ENCODE data around the gene ABTB2. TPM values are rescaled to one million over a fixed set of nuclear protein-coding genes. Genes with fewer than 3 reads are reported as not detected.

Gene ABTB2
- total and polyA plus RNA-seq, 2 of the 8 experiments (the other 6 are each of a cell fraction or from before 2014, with no cell fraction given): 7.7 to 10.2 TPM

DNA sequence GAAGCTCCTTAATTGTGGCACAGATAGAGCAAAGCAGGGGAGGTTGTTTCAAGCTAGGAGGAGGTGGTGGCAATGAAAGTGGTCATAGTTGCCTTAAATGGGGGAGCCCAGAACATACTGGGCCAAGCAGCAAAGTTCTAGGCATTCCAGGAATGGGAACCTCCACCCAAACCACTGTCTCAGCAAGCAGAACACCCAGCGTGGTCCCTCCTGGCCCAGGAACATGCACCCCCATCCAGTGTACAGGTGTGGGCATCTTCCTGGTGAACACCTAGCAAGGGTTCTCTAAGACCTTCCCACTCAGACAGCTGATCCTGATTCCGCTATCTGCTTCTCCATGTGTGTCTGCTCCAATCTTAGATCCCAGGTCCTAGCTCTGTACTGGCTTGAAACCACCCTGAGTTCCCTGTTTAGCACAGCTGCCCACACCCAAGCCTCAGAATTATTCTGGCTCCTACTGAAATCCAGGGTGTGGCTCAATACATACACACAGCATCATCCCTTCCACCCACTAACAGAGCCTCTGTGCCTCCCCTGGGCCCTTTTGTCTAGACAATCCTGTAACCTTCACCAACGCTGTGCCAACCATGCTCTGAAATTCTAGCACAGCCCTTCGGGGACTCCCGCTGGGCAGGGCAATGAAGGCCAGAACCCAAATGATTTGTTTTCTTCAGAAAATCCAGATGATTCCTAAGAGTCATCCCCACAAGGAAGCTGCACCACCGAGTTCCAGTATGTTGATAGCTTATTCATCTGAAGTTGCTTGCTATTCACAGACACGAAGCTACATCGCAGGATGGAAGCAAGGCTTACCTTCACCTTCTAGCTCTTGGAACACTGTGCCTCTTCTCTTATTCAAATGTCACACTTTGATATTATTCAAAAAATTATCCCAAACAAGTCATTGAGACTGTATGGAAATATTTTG is 76.6 kb downstream of the ABTB2 start (continued):
- TF ChIP-seq, protein P1, sequence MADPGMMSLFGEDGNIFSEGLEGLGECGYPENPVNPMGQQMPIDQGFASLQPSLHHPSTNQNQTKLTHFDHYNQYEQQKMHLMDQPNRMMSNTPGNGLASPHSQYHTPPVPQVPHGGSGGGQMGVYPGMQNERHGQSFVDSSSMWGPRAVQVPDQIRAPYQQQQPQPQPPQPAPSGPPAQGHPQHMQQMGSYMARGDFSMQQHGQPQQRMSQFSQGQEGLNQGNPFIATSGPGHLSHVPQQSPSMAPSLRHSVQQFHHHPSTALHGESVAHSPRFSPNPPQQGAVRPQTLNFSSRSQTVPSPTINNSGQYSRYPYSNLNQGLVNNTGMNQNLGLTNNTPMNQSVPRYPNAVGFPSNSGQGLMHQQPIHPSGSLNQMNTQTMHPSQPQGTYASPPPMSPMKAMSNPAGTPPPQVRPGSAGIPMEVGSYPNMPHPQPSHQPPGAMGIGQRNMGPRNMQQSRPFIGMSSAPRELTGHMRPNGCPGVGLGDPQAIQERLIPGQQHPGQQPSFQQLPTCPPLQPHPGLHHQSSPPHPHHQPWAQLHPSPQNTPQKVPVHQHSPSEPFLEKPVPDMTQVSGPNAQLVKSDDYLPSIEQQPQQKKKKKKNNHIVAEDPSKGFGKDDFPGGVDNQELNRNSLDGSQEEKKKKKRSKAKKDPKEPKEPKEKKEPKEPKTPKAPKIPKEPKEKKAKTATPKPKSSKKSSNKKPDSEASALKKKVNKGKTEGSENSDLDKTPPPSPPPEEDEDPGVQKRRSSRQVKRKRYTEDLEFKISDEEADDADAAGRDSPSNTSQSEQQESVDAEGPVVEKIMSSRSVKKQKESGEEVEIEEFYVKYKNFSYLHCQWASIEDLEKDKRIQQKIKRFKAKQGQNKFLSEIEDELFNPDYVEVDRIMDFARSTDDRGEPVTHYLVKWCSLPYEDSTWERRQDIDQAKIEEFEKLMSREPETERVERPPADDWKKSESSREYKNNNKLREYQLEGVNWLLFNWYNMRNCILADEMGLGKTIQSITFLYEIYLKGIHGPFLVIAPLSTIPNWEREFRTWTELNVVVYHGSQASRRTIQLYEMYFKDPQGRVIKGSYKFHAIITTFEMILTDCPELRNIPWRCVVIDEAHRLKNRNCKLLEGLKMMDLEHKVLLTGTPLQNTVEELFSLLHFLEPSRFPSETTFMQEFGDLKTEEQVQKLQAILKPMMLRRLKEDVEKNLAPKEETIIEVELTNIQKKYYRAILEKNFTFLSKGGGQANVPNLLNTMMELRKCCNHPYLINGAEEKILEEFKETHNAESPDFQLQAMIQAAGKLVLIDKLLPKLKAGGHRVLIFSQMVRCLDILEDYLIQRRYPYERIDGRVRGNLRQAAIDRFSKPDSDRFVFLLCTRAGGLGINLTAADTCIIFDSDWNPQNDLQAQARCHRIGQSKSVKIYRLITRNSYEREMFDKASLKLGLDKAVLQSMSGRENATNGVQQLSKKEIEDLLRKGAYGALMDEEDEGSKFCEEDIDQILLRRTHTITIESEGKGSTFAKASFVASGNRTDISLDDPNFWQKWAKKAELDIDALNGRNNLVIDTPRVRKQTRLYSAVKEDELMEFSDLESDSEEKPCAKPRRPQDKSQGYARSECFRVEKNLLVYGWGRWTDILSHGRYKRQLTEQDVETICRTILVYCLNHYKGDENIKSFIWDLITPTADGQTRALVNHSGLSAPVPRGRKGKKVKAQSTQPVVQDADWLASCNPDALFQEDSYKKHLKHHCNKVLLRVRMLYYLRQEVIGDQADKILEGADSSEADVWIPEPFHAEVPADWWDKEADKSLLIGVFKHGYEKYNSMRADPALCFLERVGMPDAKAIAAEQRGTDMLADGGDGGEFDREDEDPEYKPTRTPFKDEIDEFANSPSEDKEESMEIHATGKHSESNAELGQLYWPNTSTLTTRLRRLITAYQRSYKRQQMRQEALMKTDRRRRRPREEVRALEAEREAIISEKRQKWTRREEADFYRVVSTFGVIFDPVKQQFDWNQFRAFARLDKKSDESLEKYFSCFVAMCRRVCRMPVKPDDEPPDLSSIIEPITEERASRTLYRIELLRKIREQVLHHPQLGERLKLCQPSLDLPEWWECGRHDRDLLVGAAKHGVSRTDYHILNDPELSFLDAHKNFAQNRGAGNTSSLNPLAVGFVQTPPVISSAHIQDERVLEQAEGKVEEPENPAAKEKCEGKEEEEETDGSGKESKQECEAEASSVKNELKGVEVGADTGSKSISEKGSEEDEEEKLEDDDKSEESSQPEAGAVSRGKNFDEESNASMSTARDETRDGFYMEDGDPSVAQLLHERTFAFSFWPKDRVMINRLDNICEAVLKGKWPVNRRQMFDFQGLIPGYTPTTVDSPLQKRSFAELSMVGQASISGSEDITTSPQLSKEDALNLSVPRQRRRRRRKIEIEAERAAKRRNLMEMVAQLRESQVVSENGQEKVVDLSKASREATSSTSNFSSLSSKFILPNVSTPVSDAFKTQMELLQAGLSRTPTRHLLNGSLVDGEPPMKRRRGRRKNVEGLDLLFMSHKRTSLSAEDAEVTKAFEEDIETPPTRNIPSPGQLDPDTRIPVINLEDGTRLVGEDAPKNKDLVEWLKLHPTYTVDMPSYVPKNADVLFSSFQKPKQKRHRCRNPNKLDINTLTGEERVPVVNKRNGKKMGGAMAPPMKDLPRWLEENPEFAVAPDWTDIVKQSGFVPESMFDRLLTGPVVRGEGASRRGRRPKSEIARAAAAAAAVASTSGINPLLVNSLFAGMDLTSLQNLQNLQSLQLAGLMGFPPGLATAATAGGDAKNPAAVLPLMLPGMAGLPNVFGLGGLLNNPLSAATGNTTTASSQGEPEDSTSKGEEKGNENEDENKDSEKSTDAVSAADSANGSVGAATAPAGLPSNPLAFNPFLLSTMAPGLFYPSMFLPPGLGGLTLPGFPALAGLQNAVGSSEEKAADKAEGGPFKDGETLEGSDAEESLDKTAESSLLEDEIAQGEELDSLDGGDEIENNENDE (IDR thresholded peaks at IDR 0.05; ENCODE audit: insufficient replicate concordance, low read length): no peak
- TF ChIP-seq KDM5A (IDR thresholded peaks at IDR 0.05; ENCODE audit: low read length) (no peak), FOSL1 (IDR thresholded peaks at IDR 0.05; ENCODE audit: insufficient read depth, low read depth, low read length) (no peak), NRF1 (IDR thresholded peaks at IDR 0.05; ENCODE audit: low read depth, low read length) (no peak)
